GM21786 (cell line): Measurements from ENCODE around the gene ANK2.
A peak's percentile ranks its signal among the peaks of the same experiment; 100 is the strongest.

Experiments
- ATAC-seq: cut with Tn5 transposase; IDR thresholded peaks from one replicate; pipeline ENCODE4 v1.9.1; 2021; ENCODE audit not compliant: unreplicated experiment

ANK2 gene

DNA sequence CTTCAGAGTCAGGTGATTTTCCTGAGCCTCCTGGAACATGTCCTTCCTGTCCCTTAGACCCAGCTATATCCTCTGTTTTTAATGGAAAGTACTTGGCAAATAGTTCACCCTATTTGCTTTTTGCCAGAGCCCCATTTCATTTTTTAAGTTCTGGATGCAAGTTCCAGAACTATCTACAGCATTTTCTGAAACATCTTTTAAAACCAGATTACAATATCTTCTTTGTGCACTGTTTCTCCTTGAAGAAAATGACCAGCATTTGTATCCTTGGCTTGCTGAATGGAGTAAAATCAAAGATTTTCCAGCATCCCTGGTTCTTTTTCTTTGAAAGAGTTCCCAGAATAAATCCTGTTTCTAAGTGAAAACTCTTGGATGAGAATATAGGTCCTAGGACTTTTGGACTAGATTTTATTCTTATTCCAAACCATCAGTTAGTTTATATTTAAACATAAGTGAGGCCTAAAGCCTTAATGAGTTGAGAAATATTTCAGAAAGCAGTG, 224.3 kb downstream of the ANK2 start:
- ATAC-seq = no peak

DNA sequence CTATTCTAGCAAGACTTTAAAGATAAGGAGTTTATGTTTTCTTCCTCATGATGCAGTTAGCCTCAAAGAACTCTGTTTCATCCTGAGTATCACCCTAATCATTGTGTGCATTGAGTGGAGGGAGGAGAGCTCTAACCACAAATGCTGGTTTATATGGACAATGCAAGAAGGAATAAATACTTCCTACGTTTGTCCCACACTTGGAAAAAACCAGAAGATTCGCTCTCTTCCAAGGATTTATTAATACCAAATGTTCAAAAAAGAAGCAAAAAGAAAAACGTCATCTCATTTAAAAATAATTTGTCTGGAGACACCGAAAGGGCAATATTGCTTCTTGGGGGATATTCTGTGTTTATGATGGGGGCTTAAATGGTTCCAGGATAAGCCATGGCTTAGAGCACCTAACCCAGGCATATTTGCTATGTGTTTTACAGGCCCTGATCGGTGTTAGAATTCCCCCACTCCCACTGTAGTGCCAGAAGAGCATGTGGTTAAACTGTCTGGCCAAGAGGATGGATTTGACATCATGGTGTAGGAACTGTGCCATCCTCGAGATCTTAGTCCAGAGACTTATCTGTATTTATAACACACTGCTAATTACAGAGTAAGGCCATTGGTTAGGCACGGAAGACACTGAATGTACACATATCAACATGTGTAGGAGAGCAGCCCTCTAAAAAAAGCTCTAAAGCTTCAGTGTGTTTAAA, 227.2 kb downstream of the ANK2 start:
- ATAC-seq = no peak

DNA sequence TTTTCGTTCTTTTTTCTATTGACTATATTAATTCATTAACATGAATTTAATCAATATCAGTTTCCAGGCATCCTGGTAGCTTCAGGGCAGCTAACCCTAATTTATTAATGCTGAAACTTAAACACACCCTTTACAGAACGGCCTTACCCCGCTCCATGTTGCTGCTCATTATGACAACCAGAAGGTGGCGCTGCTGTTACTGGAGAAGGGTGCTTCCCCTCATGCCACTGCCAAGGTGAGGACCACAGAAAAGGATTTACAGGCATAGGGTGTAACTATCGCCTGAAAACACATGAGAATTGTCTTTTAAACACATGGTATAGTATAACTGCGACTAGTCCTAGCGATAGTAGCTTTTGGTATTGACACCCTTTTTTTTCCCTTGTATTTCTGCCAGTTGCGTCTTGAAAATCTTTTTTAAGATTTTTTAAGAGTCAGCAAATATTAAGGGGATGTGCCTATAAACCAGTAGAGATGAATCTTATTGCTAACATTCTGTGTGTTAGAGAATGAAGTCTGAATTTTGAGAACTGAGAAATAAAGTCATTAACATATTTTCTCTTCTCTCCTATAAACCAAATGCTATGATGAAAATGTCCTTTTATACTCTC, 229.0 kb downstream of the ANK2 start:
- peak; percentile 98 for ATAC-seq

GRCh38 chr4:113285501-113285900, 236.0 kb downstream of the ANK2 start:
- no peak for ATAC-seq

DNA sequence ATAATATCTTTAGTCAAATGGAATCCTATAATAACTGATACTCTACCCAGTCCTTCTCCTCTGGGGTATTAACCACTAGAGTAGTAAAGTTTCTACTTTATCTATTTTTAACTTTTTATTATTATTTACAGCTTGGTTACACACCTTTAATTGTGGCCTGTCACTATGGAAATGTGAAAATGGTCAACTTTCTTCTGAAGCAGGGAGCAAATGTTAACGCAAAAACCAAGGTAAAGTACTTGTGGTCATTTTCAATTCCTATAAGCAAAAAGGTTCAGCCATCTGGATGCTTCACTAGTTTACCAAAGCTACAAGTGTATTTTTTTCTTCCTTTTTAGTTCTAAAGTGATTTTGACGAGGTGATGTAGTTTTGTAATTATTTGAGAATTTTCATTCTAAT, 238.8 kb downstream of the ANK2 start:
- ATAC-seq = no peak

GRCh38 chr4:113288696-113289095, 239.2 kb downstream of the ANK2 start:
- no peak for ATAC-seq

GRCh38 chr4:113289766-113290165, 240.3 kb downstream of the ANK2 start:
- no peak for ATAC-seq

DNA sequence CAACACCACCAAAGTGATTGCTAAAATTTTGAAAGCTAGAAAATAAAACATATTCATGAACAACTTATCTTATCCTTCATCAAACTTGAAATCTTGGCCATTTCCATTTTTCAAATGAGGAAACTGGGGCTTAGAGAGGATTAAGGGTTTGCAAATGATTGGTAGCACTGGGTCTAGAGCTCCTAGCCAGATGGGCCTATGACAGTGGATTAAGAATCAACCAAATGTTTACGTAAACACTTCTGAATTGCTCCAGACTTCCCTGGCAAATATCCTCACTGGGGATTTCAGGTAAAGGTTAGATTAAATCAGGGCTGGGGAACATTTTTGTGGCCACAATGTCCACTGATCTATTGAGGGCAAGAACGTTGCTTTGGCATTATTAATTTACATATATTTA, 241.2 kb downstream of the ANK2 start:
- ATAC-seq = no peak

- no peak for ATAC-seq
Observed at GRCh38 chr4:113292371-113293042, 243.1 kb downstream of the ANK2 start.

GRCh38 chr4:113293043-113293560, 243.6 kb downstream of the ANK2 start:
- no peak for ATAC-seq

DNA sequence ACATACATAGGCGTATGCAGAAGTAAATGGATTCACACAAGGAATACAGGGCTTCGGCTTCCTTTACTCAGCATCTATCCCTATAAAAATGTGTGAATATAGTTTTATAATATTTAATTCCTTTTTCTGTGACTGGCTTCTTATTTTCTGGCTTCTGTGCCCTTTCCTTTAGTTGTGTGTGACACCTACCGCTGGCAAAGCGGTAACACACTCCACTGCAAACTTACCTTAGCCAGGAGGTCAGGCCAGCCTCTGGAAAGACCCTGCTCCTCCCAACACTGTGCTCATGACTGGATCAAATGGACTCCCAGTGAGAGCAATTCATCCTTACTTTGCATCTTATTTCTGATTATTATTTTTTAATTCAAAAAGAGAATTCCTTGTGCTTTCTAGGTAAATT, 244.2 kb downstream of the ANK2 start:
- no peak for ATAC-seq

DNA sequence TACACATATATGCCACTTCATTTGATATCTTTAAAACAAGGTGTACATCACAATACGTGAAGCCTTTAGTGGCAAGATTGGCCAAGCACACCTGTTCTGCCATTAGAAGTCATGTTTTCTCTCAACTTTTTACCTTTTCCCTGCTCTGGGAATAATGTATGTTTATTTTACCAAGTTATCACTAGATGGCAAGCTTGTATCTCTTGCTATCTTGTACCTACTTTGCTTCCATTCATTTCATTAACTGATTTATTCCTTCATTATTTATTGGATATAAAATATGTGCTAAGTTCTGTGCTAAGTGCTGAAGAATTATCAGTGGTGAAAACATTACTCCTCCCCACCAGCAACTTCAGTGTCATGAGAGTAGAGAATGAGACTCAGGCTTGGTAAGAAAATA, 245.5 kb downstream of the ANK2 start:
- no peak for ATAC-seq

DNA sequence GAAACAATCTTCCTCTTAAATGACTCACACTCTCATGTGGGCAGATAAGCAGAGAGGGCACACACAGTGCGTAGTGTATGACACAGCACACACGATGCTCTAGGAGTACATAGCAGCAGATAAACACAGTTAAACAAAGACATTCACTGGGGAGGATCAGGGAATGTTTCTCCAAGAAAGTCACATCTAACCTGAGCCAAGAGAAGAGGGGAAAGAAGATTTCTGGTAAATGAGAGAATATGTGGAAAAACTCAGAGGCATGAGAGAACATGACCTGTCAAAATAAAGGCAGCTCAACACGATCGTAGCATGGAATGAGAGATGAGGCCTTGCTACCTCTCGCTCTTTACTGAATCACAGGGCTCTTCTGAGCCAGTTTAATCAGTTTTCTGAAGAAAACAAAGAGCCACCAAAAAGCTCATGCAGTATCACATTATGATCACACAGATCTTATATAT, 251.0 kb downstream of the ANK2 start:
- no peak for ATAC-seq

- ATAC-seq = no peak
Observed at GRCh38 chr4:113302051-113302450, 252.6 kb downstream of the ANK2 start.

GRCh38 chr4:113303315-113303714, 253.9 kb downstream of the ANK2 start:
- no peak for ATAC-seq

DNA sequence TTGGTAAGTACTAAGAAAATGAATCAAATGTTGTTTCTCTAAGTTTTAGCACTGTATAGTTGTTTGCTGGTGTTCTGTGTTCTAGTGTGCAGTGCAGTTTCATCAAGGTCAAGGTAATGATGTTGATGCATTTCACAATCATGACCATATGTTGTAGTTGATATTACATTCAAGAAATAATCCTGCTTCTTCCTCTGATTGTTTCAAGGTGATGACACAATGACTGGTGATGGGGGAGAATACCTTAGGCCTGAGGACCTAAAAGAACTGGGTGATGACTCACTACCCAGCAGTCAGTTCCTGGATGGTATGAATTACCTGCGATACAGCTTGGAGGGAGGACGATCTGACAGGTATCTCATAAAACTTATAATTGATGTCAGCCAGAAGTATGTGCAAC, 261.6 kb downstream of the ANK2 start:
- no peak for ATAC-seq

DNA sequence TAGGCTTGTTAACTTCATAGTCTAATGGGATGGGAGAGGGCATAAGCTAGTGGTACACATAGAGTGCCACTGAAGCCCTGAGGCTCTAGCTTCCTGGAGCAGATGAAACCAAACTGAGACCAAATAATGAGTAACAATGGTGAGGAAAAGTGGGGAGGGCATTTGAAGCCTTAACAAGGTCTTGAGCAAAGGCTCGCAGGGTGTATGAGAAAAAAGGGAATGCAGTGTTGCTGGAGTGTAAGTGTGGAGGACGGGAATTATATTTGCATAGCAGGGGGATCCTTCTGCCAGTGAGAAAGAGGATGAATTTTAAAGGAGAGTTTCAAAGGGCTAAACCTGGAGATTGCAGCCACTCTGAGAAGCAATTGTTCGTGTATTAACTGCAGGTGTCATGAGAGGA, 263.1 kb downstream of the ANK2 start:
- ATAC-seq = no peak

DNA sequence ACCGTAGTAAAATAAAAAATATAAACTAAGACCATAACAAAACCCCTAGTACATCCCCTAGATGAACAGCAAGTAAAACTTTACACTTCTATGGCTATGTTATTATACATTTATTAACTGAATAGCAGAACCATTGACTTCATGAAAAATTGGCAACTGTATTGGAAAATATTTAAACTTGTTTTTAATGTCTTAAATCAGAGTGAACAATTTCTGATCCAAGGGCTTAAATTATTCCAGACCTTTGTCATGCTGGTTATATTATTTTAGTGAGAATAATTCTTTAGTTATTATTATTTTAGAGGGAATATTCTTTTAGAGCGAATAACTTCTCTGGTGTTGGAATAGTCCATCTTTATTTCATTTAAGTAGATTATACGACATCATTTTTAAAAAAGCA, 265.0 kb downstream of the ANK2 start:
- no peak for ATAC-seq

- peak; percentile 96 for ATAC-seq
Observed at GRCh38 chr4:113316879-113317278, 267.4 kb downstream of the ANK2 start.

- no peak for ATAC-seq
Observed at GRCh38 chr4:113317523-113317922, 268.1 kb downstream of the ANK2 start.

- no peak for ATAC-seq
Observed at GRCh38 chr4:113322736-113323135, 273.3 kb downstream of the ANK2 start.
